ENCODE measurements around the gene FCF1. TPM values are rescaled to one million over a fixed set of nuclear protein-coding genes. Genes with fewer than 3 reads are reported as not detected.
A peak's percentile ranks its signal among the peaks of the same experiment; 100 is the strongest.

The FCF1 gene
- total and polyA plus RNA-seq, 2 experiments from 2014 or later: 15.9 to 21.9 TPM

- DNase-seq (ENCODE audit: low read depth in 1 of 2, low spot score in 1 of 2): peak in 1 of 2 donors; percentile 23
- no peak for TF ChIP-seq CTCF (IDR thresholded peaks at IDR 0.05; ENCODE audit: low read depth, low read length)
- no peaks in the 10 kb centered on the region for H3K27me3 ChIP-seq
- peaks cover 13% of the 10 kb centered on the region for H3K36me3 ChIP-seq
- H3K4me1 ChIP-seq (ENCODE audit: low read depth): peaks cover 9% of the 10 kb centered on the region
- no peak overlapping the region for H3K27ac ChIP-seq
- H3K4me3 ChIP-seq: no peak overlapping the region
- no peaks in the 10 kb centered on the region for H3K9me3 ChIP-seq (ENCODE audit: low read depth)
Observed at GRCh38 chr14:74691456-74691855, 21.5 kb upstream of the FCF1 start.

GRCh38 chr14:74693191-74693590 lies 19.8 kb upstream of the FCF1 start:
- Histone ChIP-seq H3K36me3 (peaks cover 13% of the 10 kb centered on the region), H3K4me1 (ENCODE audit: low read depth) (no peaks in the 10 kb centered on the region)

GRCh38 chr14:74695406-74695805 lies 17.5 kb upstream of the FCF1 start:
- no peak for DNase-seq (ENCODE audit: low read depth in 1 of 2, low spot score in 1 of 2)
- no peak overlapping the region for H3K27ac ChIP-seq
- H3K36me3 ChIP-seq: peaks cover 13% of the 10 kb centered on the region
- TF ChIP-seq CTCF (IDR thresholded peaks at IDR 0.05; ENCODE audit: low read depth, low read length): no peak
- no peaks in the 10 kb centered on the region for H3K4me1 ChIP-seq (ENCODE audit: low read depth)
- H3K4me3 ChIP-seq: no peak overlapping the region
- no peaks in the 10 kb centered on the region for H3K9me3 ChIP-seq (ENCODE audit: low read depth)
- H3K27me3 ChIP-seq: no peaks in the 10 kb centered on the region

More at GRCh38 chr14:74693191-74693590, 19.8 kb upstream of the FCF1 start:
- H3K27ac ChIP-seq: no peak overlapping the region
- H3K9me3 ChIP-seq (ENCODE audit: low read depth): no peaks in the 10 kb centered on the region
- TF ChIP-seq CTCF (IDR thresholded peaks at IDR 0.05; ENCODE audit: low read depth, low read length): no peak
- H3K27me3 ChIP-seq: no peaks in the 10 kb centered on the region
- DNase-seq (ENCODE audit: low read depth in 1 of 2, low spot score in 1 of 2): no peak
- no peak overlapping the region for H3K4me3 ChIP-seq

- H3K4me3 ChIP-seq: no peak overlapping the region
- no peak overlapping the region for H3K27ac ChIP-seq
- TF ChIP-seq CTCF (IDR thresholded peaks at IDR 0.05; ENCODE audit: low read depth, low read length): no peak
- no peaks in the 10 kb centered on the region for H3K27me3 ChIP-seq
- no peaks in the 10 kb centered on the region for H3K9me3 ChIP-seq (ENCODE audit: low read depth)
- H3K4me1 ChIP-seq (ENCODE audit: low read depth): no peaks in the 10 kb centered on the region
- H3K36me3 ChIP-seq: peaks cover under 1% of the 10 kb centered on the region
- DNase-seq (ENCODE audit: low read depth in 1 of 2, low spot score in 1 of 2): no peak
Observed at GRCh38 chr14:74697011-74697410, 15.9 kb upstream of the FCF1 start.

- H3K4me1 ChIP-seq (ENCODE audit: low read depth): no peaks in the 10 kb centered on the region
- no peak overlapping the region for H3K4me3 ChIP-seq
- TF ChIP-seq CTCF (IDR thresholded peaks at IDR 0.05; ENCODE audit: low read depth, low read length): no peak
- no peak overlapping the region for H3K27ac ChIP-seq
- DNase-seq (ENCODE audit: low read depth in 1 of 2, low spot score in 1 of 2): peak in 1 of 2 donors; percentile 8
- H3K9me3 ChIP-seq (ENCODE audit: low read depth): no peaks in the 10 kb centered on the region
- no peaks in the 10 kb centered on the region for H3K27me3 ChIP-seq
- H3K36me3 ChIP-seq: no peaks in the 10 kb centered on the region
Observed at GRCh38 chr14:74697543-74697942, 15.4 kb upstream of the FCF1 start.

GRCh38 chr14:74697976-74698375 lies 15.0 kb upstream of the FCF1 start:
- Histone ChIP-seq H3K9me3 (ENCODE audit: low read depth) (no peaks in the 10 kb centered on the region), H3K4me3 (no peak overlapping the region), H3K27me3 (no peaks in the 10 kb centered on the region), H3K27ac (no peak overlapping the region), H3K36me3 (no peaks in the 10 kb centered on the region), H3K4me1 (ENCODE audit: low read depth) (no peaks in the 10 kb centered on the region)
- no peak for TF ChIP-seq CTCF (IDR thresholded peaks at IDR 0.05; ENCODE audit: low read depth, low read length)
- DNase-seq (ENCODE audit: low read depth in 1 of 2, low spot score in 1 of 2): no peak
